OCI-LY1 (cell line): ENCODE results near the gene SMYD3.
"Not testable (repeated sequence)": the region's sequence is repeated elsewhere in the genome, so short reads cannot be mapped to it uniquely, and the experiment has no call there.

Source experiments
- H2AFZ ChIP-seq: fragments of 200-600 bp; sonication (generic), shearing (Covaris generic); 2 replicates; pipeline ENCODE4 v1.6.0; 2014; ENCODE audit warnings: antibody characterized with exemption, mild to moderate bottlenecking, low read length
- H3F3A ChIP-seq: fragments of 200-600 bp; sonication (generic), shearing (Covaris generic); 2 replicates; pipeline ENCODE4 v1.6.0; 2014; ENCODE audit warnings: mild to moderate bottlenecking, antibody characterized with exemption, low read length, moderate library complexity; ENCODE audit not compliant: insufficient read depth
- H3K27ac ChIP-seq: fragments of 200-600 bp; sonication (generic); 2 replicates; pipeline ENCODE4 v1.5.1; 2014; ENCODE audit warnings: low read length, mixed run types, mild to moderate bottlenecking, low read depth; ENCODE audit not compliant: poor library complexity, severe bottlenecking
- H3K27me3 ChIP-seq: fragments of 200-600 bp; sonication (generic); 2 replicates; pipeline ENCODE4 v1.6.0; 2014; ENCODE audit warnings: antibody characterized with exemption, mild to moderate bottlenecking, low read length, moderate library complexity; ENCODE audit not compliant: insufficient read depth
- H3K36me3 ChIP-seq: fragments of 200-600 bp; sonication (generic); 2 replicates; pipeline ENCODE4 v1.6.1; 2014; ENCODE audit warnings: mild to moderate bottlenecking, antibody characterized with exemption, low read length, moderate library complexity, mixed read lengths; ENCODE audit not compliant: insufficient read depth
- H3K4me1 ChIP-seq: fragments of 200-600 bp; sonication (generic); 2 replicates; pipeline ENCODE4 v1.5.1; 2014; ENCODE audit warnings: mild to moderate bottlenecking, low read length, moderate library complexity; ENCODE audit not compliant: insufficient read depth, severe bottlenecking
- H3K4me2 ChIP-seq: fragments of 200-600 bp; sonication (generic), shearing (Covaris generic); 2 replicates; pipeline ENCODE4 v1.6.1; 2014; ENCODE audit warnings: low read length
- H3K4me3 ChIP-seq: fragments of 200-600 bp; sonication (generic); 2 replicates; pipeline ENCODE4 v1.5.1; 2014; ENCODE audit warnings: low read length, low read depth, mild to moderate bottlenecking, mixed read lengths; ENCODE audit not compliant: poor library complexity, severe bottlenecking
- H3K79me2 ChIP-seq: fragments of 200-600 bp; shearing (Covaris generic); 2 replicates; pipeline ENCODE4 v1.6.1; 2016; ENCODE audit warnings: mixed run types, low read length, mixed read lengths; ENCODE audit not compliant: insufficient read depth
- H3K9ac ChIP-seq: fragments of 200-600 bp; sonication (generic), shearing (Covaris generic); 2 replicates; pipeline ENCODE4 v1.6.1; 2014; ENCODE audit warnings: mild to moderate bottlenecking, low read length, mixed read lengths
- H3K9me2 ChIP-seq: fragments of 200-600 bp; sonication (generic), shearing (Covaris generic); 2 replicates; pipeline ENCODE4 v1.6.1; 2014; ENCODE audit warnings: low read depth, mild to moderate bottlenecking, low read length, mixed read lengths
- H3K9me3 ChIP-seq: fragments of 200-600 bp; shearing (Covaris generic); 2 replicates; pipeline ENCODE4 v1.6.1; 2014; ENCODE audit warnings: low read length, mixed read lengths
- H4K20me1 ChIP-seq: fragments of 200-600 bp; sonication (generic), shearing (Covaris generic); 2 replicates; pipeline ENCODE4 v1.6.0; 2016; ENCODE audit warnings: mild to moderate bottlenecking, low read length; ENCODE audit not compliant: insufficient read depth
- CTCF ChIP-seq: fragments of 200-600 bp; sonication (generic), shearing (Covaris generic); IDR thresholded peaks from 2 replicates; pipeline ENCODE4 v1.5.1; 2017; ENCODE audit warnings: mild to moderate bottlenecking, antibody characterized with exemption, low read length, moderate library complexity, mixed read lengths
- EZH2 ChIP-seq: fragments of 200-600 bp; sonication (generic), shearing (Covaris generic); IDR thresholded peaks from 2 replicates; pipeline ENCODE4 v1.8.0; 2017; ENCODE audit warnings: borderline replicate concordance, mixed run types, mild to moderate bottlenecking, antibody characterized with exemption, low read length, moderate library complexity, mixed read lengths

The SMYD3 gene

GRCh38 chr1:246329900-246330299 is 177.2 kb downstream of the SMYD3 start:
- Histone ChIP-seq H3K4me3 (no peak overlapping the region), H3F3A (no peaks in the 10 kb centered on the region), H4K20me1 (no peaks in the 10 kb centered on the region), H3K36me3 (peaks cover 35% of the 10 kb centered on the region), H3K79me2 (no peaks in the 10 kb centered on the region), H3K9me3 (0 out of 2 replicates have a peak, but pooled peaks cover 3% of the 10 kb centered on the region), H3K27ac (no peak overlapping the region), H2AFZ (no peak overlapping the region), H3K4me1 (no peaks in the 10 kb centered on the region), H3K9ac (no peak overlapping the region), H3K27me3 (no peaks in the 10 kb centered on the region), H3K9me2 (no peaks in the 10 kb centered on the region), H3K4me2 (no peak overlapping the region)
- no peak for TF ChIP-seq EZH2
- TF ChIP-seq CTCF, result no peak

- H3K4me3 ChIP-seq, H3K79me2 ChIP-seq, H3K9ac ChIP-seq, H4K20me1 ChIP-seq, H3F3A ChIP-seq, H3K4me2 ChIP-seq, H2AFZ ChIP-seq, H3K27ac ChIP-seq, H3K9me2 ChIP-seq, H3K9me3 ChIP-seq, H3K27me3 ChIP-seq, H3K4me1 ChIP-seq: not testable (repeated sequence)
- H3K36me3 ChIP-seq, result peaks cover 30% of the 10 kb centered on the region
Observed at GRCh38 chr1:246329292-246329691, 177.8 kb downstream of the SMYD3 start.

- Histone ChIP-seq H3K36me3 (peaks cover 1% of the 10 kb centered on the region), H3K9me3 (0 out of 2 replicates have a peak, but pooled peaks cover under 1% of the 10 kb centered on the region), H3K9ac (no peak overlapping the region), H3K4me3 (no peak overlapping the region), H3K27me3 (no peaks in the 10 kb centered on the region), H4K20me1 (no peaks in the 10 kb centered on the region), H3K4me1 (no peaks in the 10 kb centered on the region), H3F3A (no peaks in the 10 kb centered on the region), H3K4me2 (no peak overlapping the region), H2AFZ (no peak overlapping the region), H3K27ac (no peak overlapping the region), H3K79me2 (no peaks in the 10 kb centered on the region), H3K9me2 (no peaks in the 10 kb centered on the region)
- no peak for TF ChIP-seq CTCF
- TF ChIP-seq EZH2, result no peak
Observed at GRCh38 chr1:246324711-246325110, 182.4 kb downstream of the SMYD3 start.

GRCh38 chr1:246324033-246324432 is 183.0 kb downstream of the SMYD3 start:
- H3K79me2 ChIP-seq, H3K27me3 ChIP-seq, H3K9me3 ChIP-seq, H4K20me1 ChIP-seq, H3F3A ChIP-seq, H3K4me1 ChIP-seq, H3K27ac ChIP-seq, H2AFZ ChIP-seq, H3K4me2 ChIP-seq, H3K9me2 ChIP-seq, H3K9ac ChIP-seq, H3K4me3 ChIP-seq, H3K36me3 ChIP-seq: not testable (repeated sequence)
